ENCODE measurements around the gene TEAD3. TPM values are rescaled to one million over a fixed set of nuclear protein-coding genes. Genes with fewer than 3 reads are reported as not detected.

TEAD3 gene
- total and polyA plus RNA-seq, 7 donors: 12.1 to 44.3 (median 23.0) TPM

- no peaks in the 10 kb centered on the region for H3K9me3 ChIP-seq
- H3K27me3 ChIP-seq (ENCODE audit: insufficient read depth in 3 of 3, low read length in 2 of 3): no peaks in the 10 kb centered on the region
- ATAC-seq: no peak
- 45 to 57% (median 45%) methylated on average over 14 of the region's 14 CpGs for WGBS, 3 donors
- H3K4me1 ChIP-seq: peaks cover 35% of the 10 kb centered on the region
- intact Hi-C loops (cut with DNase I): no loop called here
- DNase-seq: no peak
- H3K4me3 ChIP-seq: peak overlapping the region; percentile 83
- no peak for TF ChIP-seq CTCF (IDR thresholded peaks at IDR 0.05)
- no peaks in the 10 kb centered on the region for H3K36me3 ChIP-seq (ENCODE audit: insufficient read depth in 1 of 2, low read depth in 1 of 2)
- H3K27ac ChIP-seq: peak overlapping the region; percentile 93
Measured at GRCh38 chr6:35498422-35499067, 1.7 kb upstream of the TEAD3 start.

- ATAC-seq (peak; percentile 14 to 23 (median 20)), DNase-seq (peak; percentile 79 to 85)
- no peaks in the 10 kb centered on the region for H3K36me3 ChIP-seq (ENCODE audit: insufficient read depth in 1 of 2, low read depth in 1 of 2)
- TF ChIP-seq CTCF (IDR thresholded peaks at IDR 0.05): no peak
- no peaks in the 10 kb centered on the region for H3K9me3 ChIP-seq
- H3K4me3 ChIP-seq: peak overlapping the region; percentile 83
- H3K4me1 ChIP-seq: peaks cover 41% of the 10 kb centered on the region
- intact Hi-C loops (cut with DNase I): no loop called here
- peak overlapping the region; percentile 93 for H3K27ac ChIP-seq
- 10 to 17% (median 16%) methylated on average over 43 to 77 of the region's 77 CpGs for WGBS, 3 donors
- no peaks in the 10 kb centered on the region for H3K27me3 ChIP-seq (ENCODE audit: insufficient read depth in 3 of 3, low read length in 2 of 3)
Measured at GRCh38 chr6:35497571-35498421, 917 bp upstream of the TEAD3 start.

GRCh38 chr6:35496036-35496840, 641 bp downstream of the TEAD3 start:
- ATAC-seq: peak; percentile 33 to 58 (median 47)
- Histone ChIP-seq H3K27me3 (ENCODE audit: insufficient read depth in 3 of 3, low read length in 2 of 3) (no peaks in the 10 kb centered on the region), H3K4me1 (peaks cover 53% of the 10 kb centered on the region), H3K36me3 (ENCODE audit: insufficient read depth in 1 of 2, low read depth in 1 of 2) (no peaks in the 10 kb centered on the region), H3K4me3 (peak overlapping the region; percentile 83), H3K27ac (peak overlapping the region; percentile 93), H3K9me3 (no peaks in the 10 kb centered on the region)
- DNase-seq: peak; percentile 64 to 72
- WGBS, 3 donors: 4 to 7% (median 4%) methylated on average over 28 to 63 of the region's 63 CpGs
- no peak for TF ChIP-seq CTCF (IDR thresholded peaks at IDR 0.05)
- intact Hi-C loops (cut with DNase I): no loop called here

GRCh38 chr6:35495258-35496035, 1.4 kb downstream of the TEAD3 start:
- Histone ChIP-seq H3K4me1 (peaks cover 53% of the 10 kb centered on the region), H3K4me3 (peak overlapping the region; percentile 83), H3K9me3 (no peaks in the 10 kb centered on the region), H3K36me3 (ENCODE audit: insufficient read depth in 1 of 2, low read depth in 1 of 2) (no peaks in the 10 kb centered on the region), H3K27ac (peak overlapping the region; percentile 93), H3K27me3 (ENCODE audit: insufficient read depth in 3 of 3, low read length in 2 of 3) (no peaks in the 10 kb centered on the region)
- ATAC-seq (no peak), DNase-seq (no peak)
- intact Hi-C loops (cut with DNase I): no loop called here
- 62 to 80% (median 77%) methylated on average over 9 of the region's 9 CpGs for WGBS, 3 donors
- no peak for TF ChIP-seq CTCF (IDR thresholded peaks at IDR 0.05)

Measured in psoas muscle (tissue), 8 donors.